ENCODE data around the gene MAGI1.

DNA sequence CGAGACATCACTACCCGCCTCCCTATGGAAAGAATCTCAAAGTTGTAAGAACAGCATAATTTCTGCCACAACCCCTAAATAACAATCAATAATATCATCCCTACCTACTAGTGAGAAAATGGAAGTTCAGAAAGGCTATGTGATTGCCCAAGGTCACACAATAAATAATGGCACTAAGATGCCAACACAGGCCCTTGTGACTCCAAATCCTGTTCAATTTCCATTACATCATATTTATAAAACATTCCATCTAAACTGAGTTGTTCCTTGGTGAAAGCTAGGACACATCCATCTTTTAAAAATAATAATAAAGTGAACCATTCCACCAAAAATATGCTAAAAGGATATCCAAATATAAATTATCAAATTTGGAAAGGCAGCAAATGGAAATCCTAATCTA lies 144.6 kb downstream of the MAGI1 start:
- no peak for TF ChIP-seq CTCF (IDR thresholded peaks at IDR 0.05)
- no peak for TF ChIP-seq FOXJ3 (CRISPR knock-in tag; IDR thresholded peaks at IDR 0.05; ENCODE audit: borderline replicate concordance)
- TF ChIP-seq ESRRA (CRISPR knock-in tag; IDR thresholded peaks at IDR 0.05; ENCODE audit: borderline replicate concordance): no peak
- TF ChIP-seq MYBL2 (CRISPR knock-in tag; IDR thresholded peaks at IDR 0.05): no peak
- TF ChIP-seq CREM (CRISPR knock-in tag; IDR thresholded peaks at IDR 0.05): no peak
- TF ChIP-seq ETV6 (CRISPR knock-in tag; IDR thresholded peaks at IDR 0.05): no peak
- TF ChIP-seq CREB1 (CRISPR knock-in tag; IDR thresholded peaks at IDR 0.05): no peak
- TF ChIP-seq SMAD3 (CRISPR knock-in tag; IDR thresholded peaks at IDR 0.05; ENCODE audit: borderline replicate concordance): no peak
- no peak for TF ChIP-seq USF1 (CRISPR knock-in tag; IDR thresholded peaks at IDR 0.05)

Measured in WTC11 (cell line).